IMR-90 (cell line): ENCODE results near the gene CDC34. TPM values are rescaled to one million over a fixed set of nuclear protein-coding genes. Genes with fewer than 3 reads are reported as not detected.
A peak's percentile ranks its signal among the peaks of the same experiment; 100 is the strongest.

Experiments used
- ATAC-seq: fragments of 200-7000 bp; cut with Tn5 transposase; 2 replicates; pipeline ENCODE4 v1.9.1; 2020; ENCODE audit warnings: low read depth, mild to moderate bottlenecking, moderate library complexity
- BruUV-seq: library from RNA; stranded (reverse); fragments of 400-500 nt; replicated peaks from 2 replicates; lab custom pipeline; 2021; lab: Mats Ljungman, UMichigan
- CTCF ChIA-PET: fragments of 300-600 bp; formaldehyde crosslinking; extraction: SDS; loops from one replicate; lab custom pipeline; 2021; ENCODE audit warnings: antibody characterized with exemption; lab: Yijun Ruan, JAX
- POLR2A ChIA-PET: fragments of 300-600 bp; sonication (Branson Sonifier 250); formaldehyde crosslinking; loops from one replicate; lab custom pipeline; 2022; ENCODE audit warnings: antibody characterized with exemption; ENCODE audit not compliant: unreplicated experiment; lab: Charles Lee
- DNase-seq: peaks from one replicate; pipeline ENCODE4 v3.0.0; 2013
- H2AFZ ChIP-seq: replicated peaks from 2 replicates; pipeline ENCODE3; 2013; ENCODE audit warnings: low read length, mild to moderate bottlenecking; ENCODE audit not compliant: poor library complexity
- H2AK5ac ChIP-seq: 2 replicates; pipeline ENCODE4 v1.6.1; 2013; ENCODE audit warnings: low read depth, low read length, inconsistent platforms
- H2AK9ac ChIP-seq: replicated peaks from 2 replicates; pipeline ENCODE3; 2013; ENCODE audit warnings: mild to moderate bottlenecking, low read depth, low read length, moderate library complexity; ENCODE audit not compliant: poor library complexity
- H2BK120ac ChIP-seq: 2 replicates; pipeline ENCODE4 v1.6.1; 2013; ENCODE audit warnings: low read depth, low read length, inconsistent platforms
- H2BK15ac ChIP-seq: 3 replicates; pipeline ENCODE4 v1.6.1; 2013; ENCODE audit warnings: low read depth, low read length, inconsistent platforms
- H2BK20ac ChIP-seq: 2 replicates; pipeline ENCODE4 v1.6.1; 2013; ENCODE audit warnings: low read depth, mild to moderate bottlenecking, inconsistent platforms, low read length, moderate library complexity
- H2BK5ac ChIP-seq: 2 replicates; pipeline ENCODE4 v1.6.1; 2013; ENCODE audit warnings: mild to moderate bottlenecking, low read depth, low read length, inconsistent platforms; ENCODE audit not compliant: poor library complexity, severe bottlenecking
- H3K14ac ChIP-seq: replicated peaks from 2 replicates; pipeline ENCODE4 v1.6.1; 2013; ENCODE audit warnings: low read depth, low read length, inconsistent platforms
- H3K18ac ChIP-seq: 2 replicates; pipeline ENCODE4 v1.6.1; 2013; ENCODE audit warnings: low read depth, low read length, control low read depth
- H3K23ac ChIP-seq: 2 replicates; pipeline ENCODE4 v1.6.1; 2013; ENCODE audit warnings: low read depth, low read length, inconsistent platforms
- H3K27ac ChIP-seq: 2 replicates; pipeline ENCODE4 v1.5.1; 2013; ENCODE audit warnings: mild to moderate bottlenecking, control low read depth, low read length; ENCODE audit not compliant: insufficient read depth
- H3K27me3 ChIP-seq: 2 replicates; pipeline ENCODE4 v1.6.1; 2013; ENCODE audit warnings: low read length; ENCODE audit not compliant: control insufficient read depth, insufficient read depth
- H3K36me3 ChIP-seq: 2 replicates; pipeline ENCODE4 v1.6.1; 2013; ENCODE audit warnings: low read length, mixed read lengths; ENCODE audit not compliant: control insufficient read depth, insufficient read depth
- H3K4ac ChIP-seq: 2 replicates; pipeline ENCODE4 v1.6.1; 2013; ENCODE audit warnings: low read depth, low read length, inconsistent platforms
- H3K4me1 ChIP-seq: 2 replicates; pipeline ENCODE4 v1.6.1; 2013; ENCODE audit warnings: low read length, mixed read lengths; ENCODE audit not compliant: control insufficient read depth, insufficient read depth
- H3K4me2 ChIP-seq: 2 replicates; pipeline ENCODE4 v1.6.1; 2013; ENCODE audit warnings: low read depth, mild to moderate bottlenecking, control low read depth, low read length, moderate library complexity
- H3K4me3 ChIP-seq: 2 replicates; pipeline ENCODE4 v1.5.1; 2013; ENCODE audit warnings: low read depth, mild to moderate bottlenecking, control low read depth, low read length, moderate library complexity; ENCODE audit not compliant: insufficient read depth
- H3K56ac ChIP-seq: 2 replicates; pipeline ENCODE4 v1.6.1; 2013; ENCODE audit warnings: low read length, inconsistent platforms; ENCODE audit not compliant: insufficient read depth; ENCODE audit errors: extremely low read depth
- H3K79me1 ChIP-seq, 2 experiments: 2 replicates each; pipeline ENCODE4 v1.6.1; 2013; ENCODE audit warnings: low read length in 2 of 2, inconsistent platforms in 1 of 2, low read depth in 1 of 2
- H3K9ac ChIP-seq: 2 replicates; pipeline ENCODE4 v1.6.1; 2013; ENCODE audit warnings: low read depth, low read length, control low read depth
- H3K9me1 ChIP-seq: 2 replicates; pipeline ENCODE4 v1.6.1; 2013; ENCODE audit warnings: low read length, inconsistent platforms; ENCODE audit not compliant: insufficient read depth
- H3K9me3 ChIP-seq: 2 replicates; pipeline ENCODE4 v1.6.1; 2013; ENCODE audit warnings: low read length; ENCODE audit not compliant: control insufficient read depth, insufficient read depth
- H4K20me1 ChIP-seq: 2 replicates; pipeline ENCODE4 v1.6.1; 2013; ENCODE audit warnings: low read length, inconsistent platforms; ENCODE audit not compliant: insufficient read depth
- H4K5ac ChIP-seq: 2 replicates; pipeline ENCODE4 v1.6.1; 2013; ENCODE audit warnings: mild to moderate bottlenecking, low read depth, low read length, control low read depth
- H4K8ac ChIP-seq, 2 experiments: 2 replicates each; pipeline ENCODE4 v1.6.1; 2013; ENCODE audit warnings: low read depth in 2 of 2, low read length in 2 of 2, control low read depth in 1 of 2, inconsistent platforms in 1 of 2
- H4K91ac ChIP-seq: 2 replicates; pipeline ENCODE4 v1.6.1; 2013; ENCODE audit warnings: low read depth, low read length, inconsistent platforms; ENCODE audit not compliant: insufficient read depth
- CHD1 ChIP-seq: IDR thresholded peaks from 2 replicates; pipeline ENCODE4 v1.6.1; 2012; ENCODE audit warnings: low read depth, low read length, improper control_type of control experiment
- CTCF ChIP-seq: conservative IDR thresholded peaks from 2 replicates; pipeline ENCODE4 v1.5.1; 2012; ENCODE audit warnings: mild to moderate bottlenecking, low read depth, low read length, improper control_type of control experiment
- ELK1 ChIP-seq: fragments of 150-350 bp; IDR thresholded peaks from 2 replicates; pipeline ENCODE4 v1.6.1; 2016; ENCODE audit warnings: low read depth, mild to moderate bottlenecking, low read length, moderate library complexity, borderline replicate concordance
- FOS ChIP-seq: fragments of 150-350 bp; IDR thresholded peaks from 2 replicates; pipeline ENCODE4 v1.6.1; 2016; ENCODE audit warnings: low read depth, low read length
- MAZ ChIP-seq: IDR thresholded peaks from 2 replicates; pipeline ENCODE4 v1.6.1; 2012; ENCODE audit warnings: low read depth, mild to moderate bottlenecking, low read length, improper control_type of control experiment, moderate library complexity, borderline replicate concordance
- MXI1 ChIP-seq: IDR thresholded peaks from 2 replicates; pipeline ENCODE4 v1.6.1; 2012; ENCODE audit warnings: low read depth, mild to moderate bottlenecking, low read length, moderate library complexity, borderline replicate concordance
- NFE2L2 ChIP-seq: fragments of 150-350 bp; IDR thresholded peaks from 2 replicates; pipeline ENCODE4 v1.6.1; 2016; ENCODE audit warnings: low read depth, mild to moderate bottlenecking, low read length
- POLR2A ChIP-seq: IDR thresholded peaks from 2 replicates; pipeline ENCODE4 v1.6.1; 2012; ENCODE audit warnings: mild to moderate bottlenecking, low read depth, low read length
- RAD21 ChIP-seq: IDR thresholded peaks from 2 replicates; pipeline ENCODE4 v1.6.1; 2012; ENCODE audit warnings: low read length, improper control_type of control experiment
- RCOR1 ChIP-seq: IDR thresholded peaks from 2 replicates; pipeline ENCODE4 v1.6.1; 2012; ENCODE audit warnings: mild to moderate bottlenecking, low read length, improper control_type of control experiment; ENCODE audit not compliant: insufficient replicate concordance
- RFX5 ChIP-seq: IDR thresholded peaks from 2 replicates; pipeline ENCODE4 v1.8.0; 2012; ENCODE audit warnings: low read depth, mild to moderate bottlenecking, low read length, moderate library complexity
- SMC3 ChIP-seq: fragments of 150-350 bp; IDR thresholded peaks from 2 replicates; pipeline ENCODE4 v1.6.1; 2016; ENCODE audit warnings: low read depth, mild to moderate bottlenecking, antibody characterized with exemption, low read length, moderate library complexity
- USF2 ChIP-seq: fragments of 150-350 bp; IDR thresholded peaks from 2 replicates; pipeline ENCODE4 v1.6.1; 2017; ENCODE audit warnings: mild to moderate bottlenecking, antibody characterized with exemption, low read length, low read depth
- WGBS, 2 experiments: methylation state at CpG; one replicate each; pipeline versions ENCODE4 v1.1.5 to v1.1.7; 2013; ENCODE audit warnings: missing lambda C conversion rate in 2 of 2; ENCODE audit not compliant: insufficient read length in 1 of 2; ENCODE audit errors: extremely low coverage in 2 of 2; 5-methylcytosine and 5-hydroxymethylcytosine counted together
- dilution Hi-C: fragments of 300-500 bp; cut with HindIII; formaldehyde crosslinking; loops from one replicate; pipeline ENCODE4 v1.14.3; 2018; ENCODE audit warnings: low sequenced_read_pairs; ENCODE audit not compliant: unreplicated experiment
- in situ Hi-C: fragments of 300-500 bp; cut with MboI; formaldehyde crosslinking; loops from 3 replicates; pipeline ENCODE4 v1.14.3; 2019; ENCODE audit warnings: low sequenced_read_pairs, inconsistent platforms, mixed read lengths
- intact Hi-C: fragments of 100-400 bp; cut with micrococcal nuclease; formaldehyde crosslinking; loops from 2 replicates; pipeline ENCODE4 v1.10.0; 2022
- polyA plus RNA-seq, 3 experiments: library from polyadenylated mRNA; depleted of rRNA; stranded (reverse); fragments of >200 nt; gene quantifications; 2 replicates each; pipeline ENCODE4 v1.2.3, GENCODE V29; 2012; ENCODE audit warnings: low replicate concordance in 1 of 3
- total RNA-seq: library from RNA; depleted of rRNA; stranded (reverse); fragments of >200 nt; gene quantifications from 2 replicates; pipeline ENCODE4 v1.2.3, GENCODE V29; 2012

CDC34 gene
- total and polyA plus RNA-seq, 2 of the 4 experiments (the other 2 are of a cell fraction) = 35.7 to 68.9 TPM

DNA sequence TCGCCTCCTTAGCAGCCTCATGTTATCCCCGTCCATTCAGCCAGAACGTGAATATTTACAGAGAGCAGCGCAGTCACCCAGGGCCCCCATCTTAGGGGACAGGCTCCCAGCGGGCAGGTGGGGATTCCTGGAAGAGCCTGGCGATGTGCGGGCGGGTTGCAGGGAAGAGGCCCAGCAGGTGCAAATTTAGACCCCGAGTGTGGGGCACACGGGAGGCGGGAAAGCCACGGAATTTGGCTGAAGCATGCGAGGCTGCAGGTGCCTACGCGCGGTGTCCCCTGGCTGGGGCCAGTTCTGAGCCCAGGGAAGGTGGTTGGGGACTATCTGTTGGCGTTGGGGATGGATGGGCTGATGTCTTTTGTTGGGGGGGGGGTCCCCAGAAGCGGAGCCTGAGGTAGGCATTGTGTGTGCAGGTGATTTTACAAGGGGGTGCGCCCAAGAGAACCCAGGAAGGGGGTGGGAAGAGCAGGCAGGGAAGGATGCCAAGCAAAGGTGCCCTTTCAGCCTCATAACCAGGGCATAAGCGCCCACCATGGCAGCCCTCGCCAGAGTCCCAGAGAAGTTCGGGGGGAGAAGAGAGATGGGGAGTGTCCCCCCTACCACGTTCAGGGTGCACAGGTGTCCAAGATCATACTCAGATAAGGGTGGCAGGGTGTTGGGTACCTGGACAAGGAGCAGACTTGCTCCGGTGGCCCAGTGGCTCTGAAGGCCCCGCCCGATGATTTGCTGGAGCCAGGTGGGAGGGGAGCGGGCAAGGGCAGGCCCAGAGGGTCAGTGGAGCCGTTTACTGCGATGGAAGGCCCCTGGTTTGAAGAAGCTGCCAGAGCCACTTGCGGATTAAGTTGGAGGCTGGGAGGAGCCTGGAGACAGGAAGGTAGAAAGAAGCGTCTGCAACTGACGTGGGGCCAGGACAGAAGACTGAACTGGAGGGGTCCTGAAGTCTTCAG lies 23.1 kb upstream of the CDC34 start:
- Histone ChIP-seq H2BK5ac (no peak overlapping the region), H3K18ac (no peak overlapping the region), H3K4me1 (peaks cover 12% of the 10 kb centered on the region), H4K5ac (no peak overlapping the region), H3K27ac (no peak overlapping the region), H3K4me3 (peak overlapping the region; percentile 65), H4K20me1 (0 out of 2 replicates have a peak, but pooled peaks cover under 1% of the 10 kb centered on the region), H3K9me1 (peaks cover 3% of the 10 kb centered on the region; the same call in 1 of the 2 replicates), H3K9me3 (no peaks in the 10 kb centered on the region), H3K36me3 (peaks cover 2% of the 10 kb centered on the region; the same call in 1 of the 2 replicates), H2AK5ac (peak overlapping the region; percentile 92; the same call in 1 of the 2 replicates), H3K4ac (no peak overlapping the region), H3K4me2 (peak overlapping the region; percentile 96), H3K79me1 (peaks cover 0 to 27% of the 10 kb centered on the region in 2 experiments; a peak in 2 of 4 replicates), H4K91ac (no peak overlapping the region), H4K8ac (peak overlapping the region in 1 of 2 experiments; percentile 18; a peak in 1 of 4 replicates), H3K27me3 (no peaks in the 10 kb centered on the region), H3K14ac (no peak overlapping the region), H2AFZ (peak overlapping the region; percentile 99), H2BK15ac (no peak overlapping the region), H3K23ac (no peak overlapping the region), H2AK9ac (peak overlapping the region; percentile 87), H3K56ac (no peak overlapping the region), H3K9ac (peak overlapping the region; percentile 48), H2BK20ac (no peak overlapping the region), H2BK120ac (no peak overlapping the region)
- ChIA-PET POLR2A (no interaction called here), CTCF (no interaction called here)
- dilution Hi-C loops (no loop called here), intact Hi-C loops (loop anchor here (5.0 kb wide), 1 partner anchor 126 kb away; no protein-coding TSS in a partner anchor), in situ Hi-C loops (no loop called here)
- ATAC-seq (no peak), DNase-seq (no peak)
- WGBS, 2 experiments = 56% methylated on average over 23 of the region's 32 CpGs; no CpG with 5 or more reads in 1 of the 2 experiments
- BruUV-seq = no TSS peak
- TF ChIP-seq ELK1 = no peak
- TF ChIP-seq MAZ = no peak
- TF ChIP-seq POLR2A = no peak
- no peak for TF ChIP-seq FOS
- TF ChIP-seq RAD21 = no peak
- TF ChIP-seq RCOR1 = no peak
- TF ChIP-seq SMC3 = no peak
- no peak for TF ChIP-seq NFE2L2
- TF ChIP-seq MXI1 = no peak
- TF ChIP-seq CTCF = no peak
- no peak for TF ChIP-seq USF2
- no peak for TF ChIP-seq RFX5
- no peak for TF ChIP-seq CHD1
